GM21447 (cell line): Measurements from ENCODE around the gene DRG1.
"Not testable (repeated sequence)": the region's sequence is repeated elsewhere in the genome, so short reads cannot be mapped to it uniquely, and the experiment has no call there.

Source experiments
- ATAC-seq: cut with Tn5 transposase; IDR thresholded peaks from one replicate; pipeline ENCODE4 v1.9.1; 2021; ENCODE audit not compliant: unreplicated experiment

The DRG1 gene, protein sequence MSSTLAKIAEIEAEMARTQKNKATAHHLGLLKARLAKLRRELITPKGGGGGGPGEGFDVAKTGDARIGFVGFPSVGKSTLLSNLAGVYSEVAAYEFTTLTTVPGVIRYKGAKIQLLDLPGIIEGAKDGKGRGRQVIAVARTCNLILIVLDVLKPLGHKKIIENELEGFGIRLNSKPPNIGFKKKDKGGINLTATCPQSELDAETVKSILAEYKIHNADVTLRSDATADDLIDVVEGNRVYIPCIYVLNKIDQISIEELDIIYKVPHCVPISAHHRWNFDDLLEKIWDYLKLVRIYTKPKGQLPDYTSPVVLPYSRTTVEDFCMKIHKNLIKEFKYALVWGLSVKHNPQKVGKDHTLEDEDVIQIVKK

DNA sequence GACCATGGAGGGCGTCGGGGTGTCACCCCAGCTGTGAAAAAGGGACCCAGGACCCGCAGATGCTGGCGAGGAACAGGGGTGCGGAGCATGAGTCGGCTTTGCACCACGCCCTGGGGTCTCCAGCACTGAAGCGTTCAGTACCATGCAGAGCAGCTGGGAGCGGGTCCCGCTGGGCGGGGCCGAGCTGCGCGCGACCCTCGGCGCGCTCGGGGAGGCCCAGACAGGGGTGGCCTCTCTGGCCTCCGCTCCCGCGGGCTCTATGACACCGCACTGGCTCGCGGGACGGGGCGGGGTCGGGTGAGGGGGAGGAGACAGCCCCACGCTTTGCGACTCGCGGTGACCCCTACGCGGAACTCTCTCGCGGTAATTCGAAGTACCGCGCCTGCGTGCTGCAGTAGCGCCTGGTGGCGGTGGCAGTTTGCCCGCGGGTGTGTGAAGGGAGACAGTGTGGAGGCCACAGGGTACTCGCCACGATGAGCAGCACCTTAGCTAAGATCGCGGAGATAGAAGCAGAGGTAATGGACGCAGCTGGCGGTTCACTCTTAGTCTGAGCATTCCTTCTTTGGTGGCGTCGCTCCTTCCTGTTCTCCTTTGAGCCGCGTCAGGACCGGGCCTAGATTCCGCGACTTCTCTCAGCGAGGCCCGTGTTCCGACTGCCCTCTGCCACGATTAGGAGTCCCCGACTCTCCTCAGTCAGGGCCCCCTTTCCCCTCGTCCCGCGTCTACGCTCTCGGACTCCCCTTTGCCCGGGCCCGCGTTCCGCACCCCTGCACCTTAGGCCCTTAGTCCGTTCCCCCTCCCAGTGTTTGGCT lies at the start of gene DRG1:
Gene DRG1 (plus strand): TSS at position 394 of the 812 bp plus-strand sequence. CDS start 80 bp downstream, at position 474.
- ATAC-seq, result peak; percentile 93

DNA sequence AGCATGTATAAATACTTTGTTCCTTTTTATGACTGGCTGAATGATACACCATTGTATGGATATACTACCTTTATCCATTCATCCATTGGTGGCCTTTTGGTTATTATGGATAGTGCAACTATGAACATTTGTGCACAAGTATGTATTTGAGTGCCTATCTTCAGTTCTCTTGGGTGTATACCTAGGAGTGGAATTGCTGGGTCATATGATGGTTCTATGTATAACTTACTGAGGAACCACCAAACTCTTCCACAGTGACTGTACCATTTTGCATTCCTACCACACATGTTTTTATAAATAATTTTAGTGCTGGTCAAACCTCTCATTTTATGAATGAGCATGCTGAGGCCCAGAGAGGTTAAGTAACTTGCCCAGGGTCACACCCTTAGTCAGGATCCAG lies 49.4 kb upstream of the DRG1 start:
- no peak for ATAC-seq

DNA sequence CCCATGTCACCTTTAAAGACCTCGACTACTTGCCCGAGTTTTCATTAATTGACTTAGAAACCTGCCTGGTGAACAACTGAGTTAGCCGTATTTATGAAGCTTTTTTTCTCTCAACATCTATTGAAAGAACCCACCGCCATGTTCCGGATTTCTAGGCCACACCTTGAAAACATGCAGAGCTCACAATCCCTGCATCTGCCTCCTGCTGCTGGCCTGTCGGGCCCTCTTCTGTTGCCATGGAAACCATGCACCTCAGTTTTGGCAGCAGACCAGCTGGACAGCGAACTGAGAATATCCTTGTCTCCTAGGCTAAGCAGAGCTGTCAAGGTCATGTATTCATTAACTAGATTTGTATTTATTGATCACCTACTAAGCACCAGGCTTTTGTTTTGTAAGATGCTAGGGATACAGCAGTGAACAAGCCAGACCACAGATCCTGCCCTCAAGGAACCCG lies 49.0 kb upstream of the DRG1 start:
- no peak for ATAC-seq

DNA sequence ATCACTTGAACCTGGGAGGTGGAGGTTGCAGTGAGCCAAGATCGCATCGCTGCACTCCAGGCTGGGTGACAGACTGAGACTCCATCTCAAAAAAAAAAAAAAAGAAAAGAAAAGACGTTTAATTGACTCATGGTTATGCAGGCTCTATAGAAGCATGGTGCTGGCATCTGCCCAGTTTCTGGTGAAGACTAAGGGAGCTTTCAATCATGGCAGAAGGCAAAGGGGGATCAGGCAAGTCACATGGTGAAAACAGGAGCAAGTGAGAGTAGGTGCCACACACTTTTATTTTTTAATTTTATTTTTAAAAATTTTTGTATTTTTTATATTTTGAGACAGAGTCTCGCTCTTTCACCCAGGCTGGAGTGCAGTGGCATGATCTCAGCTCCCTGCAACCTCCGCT lies 44.9 kb upstream of the DRG1 start:
- ATAC-seq, result no peak

DNA sequence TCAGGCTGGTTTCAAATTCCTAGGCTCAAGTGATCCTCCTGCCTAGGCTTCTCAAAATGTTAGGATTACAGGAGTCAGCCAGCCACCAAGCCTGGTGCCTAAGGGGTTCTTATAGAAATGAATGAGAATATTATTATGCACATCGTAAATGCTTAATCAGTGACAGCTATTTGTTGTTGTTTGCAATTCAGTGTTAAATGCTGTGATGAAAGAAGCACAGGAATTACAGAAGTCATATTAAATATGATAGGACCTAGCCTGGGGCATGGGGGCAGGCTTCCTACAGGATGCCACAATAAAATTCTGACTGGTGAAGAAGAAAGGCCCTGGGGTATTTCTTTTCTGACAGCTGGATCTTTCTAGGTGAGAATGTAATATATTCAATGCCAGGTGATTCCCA lies 39.4 kb upstream of the DRG1 start:
- no peak for ATAC-seq

DNA sequence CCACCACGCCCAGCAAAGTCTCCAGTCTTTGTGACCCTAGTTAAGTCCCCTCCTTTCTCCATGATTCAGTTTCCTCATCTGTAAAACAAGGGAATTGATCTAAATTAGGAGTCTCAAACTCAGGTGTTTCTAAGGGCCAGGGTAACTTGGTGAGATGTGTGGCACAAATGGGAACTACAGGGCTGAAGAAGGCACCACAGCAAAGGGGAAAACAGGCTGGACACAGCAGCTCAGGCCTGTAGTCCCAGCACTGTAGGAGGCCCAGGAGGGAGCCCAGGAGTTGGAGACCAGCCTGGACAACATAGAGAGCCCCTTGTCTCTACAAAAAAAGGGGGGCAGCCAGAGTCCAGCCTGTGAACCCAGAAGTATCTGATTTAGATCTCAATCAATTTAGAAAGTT lies 37.7 kb upstream of the DRG1 start:
- ATAC-seq, result no peak

DNA sequence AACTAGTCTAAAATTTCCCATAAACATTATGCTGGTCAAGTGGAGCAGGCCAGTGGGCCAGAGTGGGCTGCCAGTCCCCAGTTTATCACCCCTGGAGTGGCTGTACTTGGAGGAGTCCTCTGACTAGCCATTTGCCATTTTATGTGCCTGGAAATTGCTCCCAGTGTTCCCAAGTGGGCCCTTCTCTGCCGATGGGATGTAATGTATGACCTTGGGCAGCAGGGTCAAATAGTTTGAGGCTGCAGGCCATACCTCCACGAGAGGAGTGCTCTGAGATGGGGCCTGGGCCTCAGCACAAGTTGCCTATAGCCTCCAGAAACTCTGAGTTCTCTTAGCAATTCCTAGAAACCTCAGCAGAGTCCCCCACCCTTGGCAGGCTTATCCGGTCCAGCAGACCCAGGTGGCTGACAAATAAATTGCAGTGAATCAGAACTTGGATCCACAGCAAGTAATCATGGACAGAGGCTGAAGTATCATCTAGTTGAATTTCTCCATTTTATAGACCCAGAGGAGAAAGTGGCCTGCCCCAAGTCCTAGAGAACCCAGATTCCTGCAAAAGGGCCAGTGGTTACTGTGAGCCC lies 35.4 kb upstream of the DRG1 start:
- ATAC-seq, result no peak

DNA sequence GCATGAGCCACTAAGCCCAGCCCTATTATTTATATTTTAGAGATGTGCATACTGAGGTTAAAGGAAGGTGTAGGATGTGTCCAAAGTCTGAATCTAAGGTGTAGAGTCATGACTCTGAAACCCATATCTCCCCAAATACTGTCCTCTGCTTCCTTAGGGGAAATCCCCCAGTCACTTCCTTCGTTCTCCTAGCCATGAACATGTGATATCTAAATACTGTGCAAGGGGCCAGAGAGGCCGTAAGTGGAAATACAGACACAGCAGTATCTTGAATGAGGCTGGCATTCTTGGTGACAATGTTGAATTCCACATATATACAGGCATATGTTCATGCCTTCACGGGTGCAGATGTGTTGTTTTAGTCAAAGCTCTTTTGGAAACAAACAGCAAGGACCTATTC lies 32.0 kb upstream of the DRG1 start:
- ATAC-seq, result no peak

DNA sequence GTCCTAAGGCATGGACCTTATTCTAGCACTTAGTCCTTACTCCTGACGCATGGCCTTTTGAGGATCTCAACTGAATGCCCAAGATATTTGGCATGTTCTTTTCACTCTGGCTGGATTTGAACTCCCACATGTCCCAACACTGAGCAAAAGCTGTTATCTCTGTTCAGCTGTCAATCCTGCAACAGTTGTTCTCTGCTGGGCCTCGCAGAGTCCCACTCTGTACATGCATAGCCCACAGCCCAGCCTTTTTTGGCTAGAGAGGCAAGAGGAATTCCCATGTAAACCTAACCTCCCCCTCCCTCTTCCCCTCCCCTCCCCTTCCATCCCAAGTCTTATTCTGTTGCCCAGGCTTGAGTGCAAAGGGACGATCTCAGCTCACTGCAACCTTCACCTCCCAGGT lies 21.8 kb upstream of the DRG1 start:
- no peak for ATAC-seq

DNA sequence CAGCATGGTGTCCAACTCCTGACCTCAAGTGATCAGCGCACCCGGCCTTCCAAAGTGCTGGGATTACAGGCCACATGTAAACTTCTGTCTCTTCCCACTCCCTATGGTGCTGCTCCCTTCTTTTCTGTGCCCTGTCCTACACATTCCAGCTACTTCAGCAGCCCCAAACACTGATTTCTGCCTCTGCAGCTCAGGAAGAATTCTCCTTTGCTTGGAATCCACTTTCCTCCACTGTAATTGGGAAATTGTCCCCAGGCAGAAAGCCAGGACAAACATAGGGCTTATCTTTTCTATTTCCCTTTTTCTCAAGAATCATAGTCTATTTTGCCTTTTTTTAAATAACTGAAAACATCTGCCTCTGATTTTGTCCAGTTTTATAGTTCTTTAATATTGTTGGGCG lies 21.3 kb upstream of the DRG1 start:
- no peak for ATAC-seq

DNA sequence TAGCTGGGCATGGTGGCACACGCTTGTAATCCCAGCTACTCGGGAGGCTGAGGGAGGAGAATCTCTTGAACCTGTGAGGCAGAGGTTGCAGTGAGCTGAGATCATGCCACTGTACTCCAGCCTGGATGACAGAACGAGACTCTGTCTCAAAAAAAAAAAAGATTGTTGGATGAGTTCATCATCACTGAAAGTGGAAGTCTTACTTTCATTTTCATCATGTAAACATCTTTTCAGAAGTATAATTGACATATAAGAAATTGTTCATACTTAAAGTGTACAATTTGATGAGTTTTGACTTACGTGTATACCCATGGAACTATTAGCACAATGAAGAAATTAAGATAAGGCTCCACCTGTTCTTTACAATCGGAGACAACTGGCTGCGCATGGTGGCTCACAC lies 20.8 kb upstream of the DRG1 start:
- ATAC-seq, result not testable (repeated sequence)

DNA sequence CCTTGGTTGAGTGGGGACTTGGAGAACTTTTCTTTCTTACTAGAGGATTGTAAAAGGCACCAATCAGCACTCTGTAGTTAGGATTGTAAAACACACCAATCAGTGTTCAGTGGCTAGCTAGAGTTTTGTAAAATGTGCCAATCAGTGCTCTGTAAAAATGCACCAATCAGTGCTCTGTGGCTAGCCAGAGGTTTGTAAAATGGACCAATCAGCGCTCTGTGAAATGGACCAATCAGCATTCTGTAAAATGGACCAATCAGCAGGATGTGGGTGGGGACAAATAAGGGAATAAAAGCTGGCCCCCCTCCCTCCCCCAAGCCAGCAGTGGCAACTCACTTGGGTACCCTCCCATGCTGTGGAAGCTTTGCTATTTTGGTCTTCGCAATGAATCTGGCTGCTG lies 5.5 kb upstream of the DRG1 start:
- ATAC-seq, result no peak

DNA sequence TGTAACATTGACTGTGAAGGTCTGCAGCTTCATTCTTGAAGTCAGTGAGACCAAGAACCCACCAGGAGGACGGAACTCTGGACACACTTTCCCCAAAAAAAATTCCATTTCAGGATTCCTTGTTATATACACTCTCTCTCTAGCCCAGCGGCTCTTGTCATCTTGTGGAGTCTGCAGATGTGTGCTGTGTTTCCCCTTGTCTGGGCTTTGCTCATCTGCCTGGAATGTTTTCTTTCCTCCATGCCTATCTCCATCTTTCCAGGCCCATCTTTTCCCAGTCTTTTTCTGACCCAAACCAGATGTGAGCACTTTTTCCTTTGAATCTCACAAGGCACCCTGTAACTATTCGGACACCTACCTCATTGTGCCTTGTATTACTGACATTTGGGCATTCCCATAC lies 5.1 kb upstream of the DRG1 start:
- no peak for ATAC-seq

DNA sequence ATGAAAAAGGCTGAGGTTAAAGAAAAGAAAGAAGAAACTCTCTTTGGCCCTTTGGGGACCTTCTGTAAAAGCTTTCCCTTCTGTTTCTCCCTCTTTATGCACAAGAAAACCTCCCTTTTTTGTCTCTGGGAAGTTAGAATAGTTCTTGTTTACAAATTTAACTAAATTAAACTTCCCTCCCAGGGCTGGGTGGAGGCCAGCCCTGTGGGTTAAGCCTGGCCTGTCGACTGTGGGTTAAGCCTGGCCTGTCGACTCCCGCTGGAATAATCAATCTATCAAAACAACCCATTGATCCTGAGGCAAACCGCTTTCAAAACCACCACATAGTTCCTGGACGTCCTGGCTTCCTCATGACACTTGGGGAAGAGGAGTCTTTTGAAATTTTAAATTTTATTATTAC lies 1.2 kb upstream of the DRG1 start:
- ATAC-seq, result no peak

DNA sequence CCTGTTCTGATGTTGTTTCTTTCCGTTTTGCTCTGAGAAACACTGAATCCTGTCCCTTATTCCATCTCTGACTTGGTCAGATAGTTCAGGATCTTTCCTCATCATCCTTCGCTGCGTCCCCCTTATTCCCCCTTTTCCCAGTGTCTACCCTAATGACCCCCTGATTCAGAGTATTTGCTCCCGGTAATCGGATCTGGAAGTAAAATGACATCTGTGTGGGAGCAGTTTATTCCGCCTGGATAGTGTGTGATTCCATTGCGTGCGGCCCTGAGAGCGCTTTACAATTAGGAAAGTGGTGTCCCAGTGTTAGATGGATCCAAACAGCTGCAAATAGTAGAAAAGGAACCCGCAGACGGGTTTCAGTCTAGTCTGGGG lies 606 bp downstream of the DRG1 start:
- no peak for ATAC-seq

DNA sequence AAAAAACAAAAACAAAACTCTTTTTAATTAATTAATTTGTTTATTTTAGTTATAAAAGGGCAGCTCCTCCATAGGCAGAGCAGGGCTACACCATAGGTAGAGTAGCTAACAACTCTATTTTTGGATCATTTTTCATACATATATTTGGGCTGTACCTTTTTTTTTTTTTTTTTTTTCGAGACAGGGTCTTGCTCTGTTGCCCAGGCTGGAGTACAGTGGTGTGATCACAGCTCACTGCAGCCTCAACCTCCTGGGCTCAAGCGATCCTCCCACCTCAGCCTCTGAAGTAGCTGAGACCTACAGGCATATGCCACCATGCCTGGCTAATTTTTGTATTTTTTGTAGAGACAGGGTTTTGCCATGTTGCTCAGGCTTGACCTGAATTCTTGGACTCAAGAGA lies 2.9 kb downstream of the DRG1 start:
- ATAC-seq, result not testable (repeated sequence)

DNA sequence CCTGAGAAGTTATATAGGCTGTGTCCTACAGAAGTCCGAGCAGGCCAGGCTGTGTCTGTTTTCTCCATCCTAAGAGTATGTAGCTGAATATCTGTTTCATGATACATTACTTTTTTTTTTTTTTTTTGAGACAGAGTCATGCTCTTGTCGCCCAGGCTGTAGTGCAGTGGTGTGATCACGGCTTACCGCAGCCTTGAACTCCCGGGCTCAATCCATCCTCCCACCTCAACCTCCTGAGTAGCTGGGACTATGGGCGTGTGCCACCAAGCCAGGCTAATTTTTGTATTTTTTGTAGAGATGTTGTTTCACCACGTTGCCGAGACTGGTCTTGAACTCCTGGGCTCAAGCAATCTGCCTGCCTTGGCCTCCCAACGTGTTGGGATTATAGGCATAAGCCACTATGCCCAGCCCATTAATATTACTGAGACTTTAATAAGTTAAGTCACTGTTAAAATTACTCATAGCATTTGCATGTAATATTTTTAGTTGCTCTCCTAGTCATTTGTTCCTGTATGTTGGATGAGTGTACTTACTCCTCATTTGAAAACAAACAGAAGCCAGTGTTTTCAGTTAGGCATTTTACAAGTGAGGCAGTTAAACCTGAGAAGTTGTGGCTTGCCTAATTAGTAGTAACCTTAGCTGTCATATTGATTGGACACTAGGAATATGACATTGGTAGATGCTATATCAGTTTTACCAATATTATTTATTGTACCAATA lies 26.1 kb downstream of the DRG1 start:
- no peak for ATAC-seq

DNA sequence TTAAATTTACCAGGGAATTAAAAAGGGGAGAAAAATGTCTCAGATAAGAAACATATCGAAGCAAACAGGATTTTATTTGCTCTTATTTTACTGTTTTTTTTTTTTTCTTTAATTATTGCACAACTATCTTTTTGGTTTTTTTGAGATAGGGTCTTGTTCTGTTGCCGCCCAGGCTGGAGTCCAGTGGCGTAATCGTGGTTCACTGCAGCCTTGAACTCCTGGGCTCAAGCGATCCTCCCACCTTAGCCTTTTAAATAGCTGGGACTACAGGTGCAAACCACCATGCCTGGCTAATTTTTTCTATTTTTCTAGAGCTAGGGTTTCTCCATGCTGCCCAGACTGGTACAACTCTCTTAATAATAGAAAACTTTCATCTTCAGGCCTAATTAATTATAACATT lies 32.5 kb downstream of the DRG1 start:
- ATAC-seq, result no peak

DNA sequence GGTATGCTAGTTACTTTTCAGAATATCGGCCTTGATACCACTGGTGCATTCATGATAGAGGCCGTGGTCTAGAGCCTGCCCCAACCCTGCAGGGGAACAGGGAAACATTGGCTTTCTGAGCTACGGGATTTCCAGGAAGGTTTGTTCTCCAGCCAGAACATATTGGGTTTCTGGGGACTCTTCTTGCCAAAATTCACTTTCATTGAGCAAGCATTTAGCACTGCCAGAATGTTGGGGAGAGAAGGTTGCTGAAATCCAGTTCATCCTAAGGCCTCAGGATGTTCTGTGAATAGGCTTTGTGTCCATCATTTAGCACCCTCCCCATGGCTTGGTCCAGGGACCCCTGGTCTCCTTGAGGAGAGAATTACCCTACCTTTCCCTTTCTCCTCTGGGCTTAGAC lies 36.7 kb downstream of the DRG1 start:
- ATAC-seq, result no peak

DNA sequence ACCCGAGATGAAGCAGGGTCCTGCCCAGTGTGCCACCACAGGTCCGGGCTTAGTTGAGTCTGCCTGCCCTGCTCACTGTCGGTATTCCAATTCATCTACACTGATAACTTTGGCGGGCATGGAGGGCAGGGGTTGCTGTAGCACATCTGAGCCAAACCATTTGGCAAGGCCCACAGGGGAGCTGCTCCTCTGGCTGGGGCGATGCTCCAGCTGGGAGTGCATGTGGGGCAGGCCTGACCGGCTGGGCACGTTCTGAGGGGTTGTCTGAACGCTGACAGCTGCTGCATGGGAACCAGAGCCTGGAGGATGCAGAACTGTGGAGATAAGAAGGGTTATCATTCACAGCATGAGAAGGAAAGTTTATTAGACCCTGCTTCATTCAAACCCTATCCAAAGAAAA lies 40.4 kb downstream of the DRG1 start:
- no peak for ATAC-seq

DNA sequence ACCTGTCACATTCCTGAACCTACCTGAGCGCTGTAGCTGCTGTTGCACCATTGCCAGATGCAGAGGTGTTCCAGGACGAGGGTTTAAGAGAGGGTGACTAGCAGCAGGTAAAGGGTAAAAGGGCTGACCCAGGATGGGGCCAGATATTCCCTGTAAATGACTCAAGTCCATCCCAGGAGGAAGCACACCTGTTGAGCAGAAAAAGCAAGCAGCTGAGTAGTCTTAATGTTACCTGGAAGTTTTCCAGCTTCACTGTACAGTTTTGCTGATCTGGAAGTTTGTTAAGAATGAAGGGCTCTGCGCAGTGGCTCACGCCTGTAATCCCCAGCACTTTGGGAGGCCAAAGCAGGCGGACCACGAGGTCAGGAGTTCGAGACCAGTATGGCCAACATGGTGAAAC lies 41.3 kb downstream of the DRG1 start:
- ATAC-seq, result no peak
